GM19438 (cell line): ENCODE results near the gene RASD2.

Experiments
- ATAC-seq: cut with Tn5 transposase; IDR thresholded peaks from one replicate; pipeline ENCODE4 v1.9.1; 2021; ENCODE audit warnings: low read depth; ENCODE audit not compliant: unreplicated experiment

Gene RASD2

DNA sequence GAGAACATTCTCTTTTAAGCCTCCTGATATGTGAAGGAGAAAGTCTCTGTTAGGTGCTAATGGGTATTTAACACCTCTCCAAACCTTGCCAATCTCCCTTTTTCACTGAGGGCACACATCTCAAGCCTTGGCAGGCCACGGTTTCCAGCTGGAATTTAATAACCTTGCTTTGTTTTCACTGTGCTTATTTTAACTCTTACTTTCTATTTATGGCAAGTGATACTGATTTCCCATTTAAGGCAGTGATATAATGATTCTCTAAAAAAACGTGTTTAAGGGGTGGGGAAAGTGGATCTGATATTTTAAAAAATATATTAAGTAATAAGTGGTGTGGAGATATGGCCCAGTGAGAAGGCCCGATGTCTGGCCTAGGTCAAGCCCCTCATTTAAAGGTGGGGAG, 1.1 kb upstream of the RASD2 start:
- no peak for ATAC-seq

DNA sequence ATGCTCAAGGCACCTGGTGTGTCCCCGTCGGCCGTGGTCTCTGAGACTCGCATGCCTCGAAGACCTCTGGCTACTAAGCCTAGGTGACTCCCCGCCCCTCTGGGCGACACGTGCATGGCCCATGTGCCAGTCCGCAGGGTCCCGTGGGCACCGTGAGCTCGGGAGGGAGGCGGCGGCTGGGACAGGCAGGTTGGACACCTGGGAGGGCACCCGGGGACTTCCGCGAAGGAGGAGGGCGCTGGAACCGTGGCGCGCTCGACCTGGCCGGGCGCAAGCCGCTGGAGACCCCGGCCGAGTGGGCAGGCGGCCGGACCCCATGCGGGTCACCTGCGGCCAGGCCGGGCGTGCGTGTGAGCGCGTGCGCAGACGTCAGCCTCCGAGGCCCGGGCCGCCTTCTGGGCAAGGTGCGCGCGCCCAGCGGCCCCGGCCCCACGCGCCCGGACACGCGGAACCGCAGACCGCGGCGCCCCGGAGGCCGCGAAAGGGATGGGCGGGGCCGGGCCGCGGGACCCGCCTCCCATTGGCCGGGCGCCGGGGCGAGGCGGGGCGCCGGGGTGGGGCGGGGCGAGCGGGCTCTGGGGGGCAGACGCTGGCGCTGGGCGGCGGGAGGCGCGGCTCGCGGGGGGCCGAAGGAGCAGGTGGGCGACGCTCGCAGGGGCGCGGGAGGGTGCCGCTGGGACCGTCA, 579 bp upstream of the RASD2 start:
- no peak for ATAC-seq

DNA sequence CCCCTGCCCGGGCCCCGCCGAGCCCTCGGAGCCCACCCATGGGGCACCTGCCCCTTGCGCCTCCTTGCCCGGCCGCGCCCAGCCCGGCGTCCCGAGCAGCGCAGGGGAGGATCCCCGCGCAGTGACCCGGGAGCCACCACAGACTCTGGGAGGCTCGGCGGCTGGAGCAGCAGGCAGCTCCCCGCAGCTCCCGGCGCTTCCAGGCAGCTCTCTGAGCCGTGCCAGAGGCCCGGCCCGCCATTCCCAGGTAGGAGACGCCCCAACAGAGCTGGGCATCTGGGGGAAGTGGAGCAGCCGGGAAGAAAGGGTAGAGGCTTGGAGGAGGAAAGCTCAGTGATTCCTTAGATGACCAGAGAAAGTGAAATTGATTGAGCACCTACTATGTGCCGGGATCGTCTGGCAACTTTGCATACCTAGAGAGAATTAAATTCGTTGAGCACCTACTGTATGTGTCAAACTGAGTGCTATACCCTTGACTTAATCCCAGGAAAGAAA, 670 bp downstream of the RASD2 start:
- ATAC-seq = no peak

DNA sequence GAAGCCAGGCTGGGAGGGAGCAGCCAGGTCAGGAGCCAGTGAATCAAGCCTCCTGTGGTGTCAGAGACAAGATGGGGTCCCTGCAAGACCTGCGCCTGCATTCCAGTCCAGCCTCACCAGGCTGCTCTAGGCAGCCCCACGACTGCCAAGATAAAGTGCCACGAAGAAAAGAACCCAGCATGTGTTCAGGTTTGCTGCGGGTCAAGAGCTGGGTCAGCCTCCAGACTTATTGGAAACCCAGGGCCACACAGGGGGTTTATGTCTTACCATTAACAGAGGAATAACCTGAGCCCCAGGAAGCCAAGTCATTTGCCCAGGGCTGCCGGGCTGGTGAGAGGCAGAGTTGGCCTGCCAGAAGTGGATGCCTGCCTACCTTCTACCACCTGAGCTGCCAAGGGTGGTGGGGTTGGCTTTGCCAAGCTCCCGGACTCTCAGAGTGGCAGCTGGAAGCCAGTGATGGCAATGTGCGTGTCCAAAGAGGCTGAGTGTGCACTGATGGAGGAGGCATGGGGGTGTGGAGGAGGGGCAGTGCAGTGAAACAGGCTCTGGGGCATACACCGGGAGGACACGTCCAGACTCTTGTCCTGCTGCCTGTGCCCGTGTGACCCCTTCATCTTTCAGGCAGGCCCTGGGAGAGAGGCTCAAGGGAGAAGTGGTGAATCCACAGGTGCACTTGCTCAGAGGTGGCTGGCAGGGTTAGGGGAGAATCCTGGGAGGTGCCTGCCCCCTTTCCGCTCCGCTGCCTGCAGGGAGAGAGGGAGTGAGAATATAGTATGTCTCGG, 1.7 kb downstream of the RASD2 start:
- ATAC-seq = no peak

DNA sequence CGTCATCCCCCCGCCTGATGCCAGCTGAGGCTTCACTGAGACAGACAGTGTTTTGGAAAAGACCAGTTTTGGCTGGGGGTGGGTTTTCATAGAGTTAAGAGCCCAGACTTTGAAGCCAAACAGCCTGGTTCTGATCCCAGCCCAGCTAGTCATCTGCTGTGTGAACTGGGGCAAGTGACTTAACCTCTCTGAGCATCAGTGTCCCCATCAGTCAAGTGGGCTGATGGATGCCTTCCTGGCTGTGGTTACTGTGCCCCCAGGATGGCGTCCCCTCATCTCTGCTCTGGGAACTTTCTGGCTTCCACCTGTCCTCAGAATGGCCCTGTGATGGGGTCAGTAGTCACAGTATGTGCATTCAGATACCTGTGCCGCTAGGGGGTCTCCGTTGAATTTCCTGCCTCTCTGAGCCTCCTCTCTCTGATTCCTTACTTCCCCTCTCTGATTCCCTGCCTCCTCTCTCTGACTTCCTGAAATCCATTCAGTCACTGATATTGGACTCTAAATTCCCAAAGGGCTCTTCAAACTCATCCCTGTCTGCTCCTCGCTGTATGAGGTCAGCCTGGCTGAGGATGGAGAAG, 2.4 kb downstream of the RASD2 start:
- no peak for ATAC-seq

DNA sequence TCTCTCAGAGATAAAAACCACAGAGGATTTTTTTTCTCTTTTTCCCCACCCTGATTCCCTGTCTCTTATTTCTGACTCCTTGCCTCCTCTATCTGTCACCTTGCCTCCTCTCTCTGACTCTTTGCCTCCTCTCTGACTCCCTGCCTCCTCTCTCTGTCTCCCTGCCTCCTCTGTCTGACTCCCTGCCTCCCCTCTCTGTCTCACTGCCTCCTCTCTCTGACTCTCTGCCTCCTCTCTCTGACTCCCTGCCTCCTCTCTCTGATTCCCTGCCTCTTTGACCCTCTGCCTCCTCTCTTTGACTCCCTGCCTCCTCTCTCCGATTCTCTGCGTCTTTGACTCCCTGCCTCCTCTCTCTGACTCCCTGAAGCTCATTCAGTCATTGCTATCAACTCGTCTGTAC, 3.1 kb downstream of the RASD2 start:
- ATAC-seq = no peak

DNA sequence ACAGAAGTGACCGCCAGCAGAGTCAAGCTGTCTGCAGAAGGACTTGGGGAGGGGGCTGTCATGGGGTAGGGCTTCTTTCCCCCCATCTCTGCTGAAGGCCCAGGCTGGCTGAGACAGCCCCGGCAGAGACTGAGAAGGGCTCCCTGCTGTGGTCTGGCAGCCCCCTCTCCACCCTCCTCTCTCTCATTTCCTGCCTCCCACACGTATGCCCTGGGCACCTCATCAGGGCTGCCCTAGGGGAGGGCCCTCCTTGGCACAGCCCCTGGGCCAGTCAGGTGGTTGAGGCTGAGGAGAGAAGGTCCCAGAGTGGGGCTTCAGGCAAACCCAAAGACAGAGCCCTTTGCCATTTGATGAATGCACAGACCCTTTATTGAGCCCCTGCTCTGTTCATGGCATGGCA, 3.6 kb downstream of the RASD2 start:
- ATAC-seq = no peak

DNA sequence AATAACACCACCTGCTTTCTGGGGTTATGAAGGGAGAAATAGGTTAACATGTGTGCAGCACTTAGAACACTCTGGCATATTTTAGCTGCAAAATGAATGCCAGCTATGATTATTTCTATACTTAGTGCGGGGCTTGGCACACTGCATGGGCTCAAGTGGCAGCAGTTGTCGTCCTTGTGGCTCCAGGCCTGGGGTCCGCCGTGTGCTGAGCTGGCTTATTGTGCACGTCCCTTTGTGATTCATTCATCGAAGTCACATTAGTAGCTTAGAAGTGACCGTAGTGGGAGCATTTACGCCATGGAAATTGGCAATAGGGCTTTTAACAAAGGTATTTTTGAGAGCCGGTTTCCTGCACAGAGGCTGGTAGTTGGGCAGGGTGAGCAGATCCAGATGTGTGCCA, 4.2 kb downstream of the RASD2 start:
- ATAC-seq = no peak

DNA sequence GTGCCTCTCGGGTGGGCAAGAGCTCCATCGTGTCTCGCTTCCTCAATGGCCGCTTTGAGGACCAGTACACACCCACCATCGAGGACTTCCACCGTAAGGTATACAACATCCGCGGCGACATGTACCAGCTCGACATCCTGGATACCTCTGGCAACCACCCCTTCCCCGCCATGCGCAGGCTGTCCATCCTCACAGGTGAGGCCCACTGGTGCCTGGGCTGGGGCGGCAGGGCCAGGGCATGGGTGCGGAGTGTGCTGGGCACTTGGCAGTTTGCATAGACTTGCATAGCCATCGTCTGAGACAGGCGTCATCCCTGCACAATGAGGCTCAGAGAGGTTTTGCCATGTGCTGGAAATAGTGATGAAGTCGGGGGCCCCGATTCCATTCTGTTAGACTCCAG, 6.3 kb downstream of the RASD2 start:
- ATAC-seq = no peak

DNA sequence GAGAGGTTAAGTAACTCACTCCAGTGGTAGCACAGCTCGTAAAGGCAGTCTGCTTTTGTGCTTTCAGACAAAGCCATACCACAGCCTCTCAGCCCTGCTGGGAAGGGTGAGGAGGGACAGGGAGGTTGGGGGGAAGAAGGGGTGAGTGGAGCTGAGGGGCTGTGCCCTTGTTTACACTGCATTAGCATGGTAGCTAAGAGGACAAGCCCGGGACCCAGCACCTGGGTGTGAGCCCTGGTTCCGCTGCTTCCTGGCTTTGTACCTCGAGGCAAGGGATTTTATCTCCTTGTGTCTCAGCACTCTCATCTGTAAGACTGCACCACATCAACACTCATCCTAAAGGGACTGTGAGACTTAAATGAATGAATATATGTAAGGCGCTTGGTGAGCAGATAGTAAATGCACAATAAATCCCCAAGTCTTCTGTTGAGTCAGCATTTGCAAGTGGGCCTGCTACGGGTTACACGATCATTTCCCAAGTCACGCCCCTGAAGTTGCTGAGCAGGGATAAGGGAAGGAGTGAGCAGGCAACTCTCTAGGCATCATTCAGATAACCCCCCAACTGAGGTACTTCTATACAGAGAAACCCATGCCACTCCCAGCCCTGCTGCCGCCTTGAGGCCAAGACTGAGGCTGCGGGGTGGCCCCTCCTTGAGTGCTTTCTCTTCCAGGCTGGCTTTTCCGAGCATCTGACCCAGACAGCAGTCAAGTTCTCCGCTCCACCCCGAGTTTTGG, 7.5 kb downstream of the RASD2 start:
- ATAC-seq = no peak

DNA sequence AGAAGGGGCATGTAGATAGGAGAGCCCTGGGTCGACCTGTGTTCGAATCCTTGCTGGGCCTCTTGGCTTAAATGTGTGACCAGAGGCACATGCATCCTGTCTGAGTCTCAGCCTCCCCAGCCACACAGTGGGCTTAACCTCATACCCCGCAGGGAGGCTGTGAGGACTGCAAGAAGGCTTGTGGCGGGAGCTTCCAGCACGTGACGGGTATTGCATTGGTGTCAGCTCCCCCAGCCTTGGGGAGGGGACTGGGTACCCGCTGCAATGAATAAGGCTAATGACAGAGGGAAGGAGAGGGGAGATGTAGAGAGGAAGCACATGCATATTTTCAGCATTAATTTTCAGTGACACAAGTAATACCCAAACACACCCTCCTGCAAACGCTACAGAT, 8.1 kb downstream of the RASD2 start:
- ATAC-seq = no peak

DNA sequence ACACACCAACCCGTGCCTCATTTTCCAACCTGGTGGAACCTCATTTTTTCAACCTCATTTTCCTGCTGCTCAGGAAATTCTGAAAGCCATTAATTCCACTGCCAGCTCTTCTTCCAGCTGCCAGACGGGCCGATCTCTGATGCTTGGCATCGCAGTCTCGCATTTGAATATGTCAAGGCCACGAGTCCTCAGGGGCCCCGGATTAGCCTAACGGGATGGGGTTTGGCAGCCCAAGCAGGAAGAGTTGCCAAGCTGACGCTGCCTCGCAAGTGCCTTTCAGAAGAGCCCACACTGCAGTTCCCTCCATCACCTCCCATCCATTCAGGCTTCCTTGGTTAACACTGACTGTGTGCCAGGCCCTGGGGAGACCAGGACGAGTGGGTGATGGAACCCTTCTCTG, 8.7 kb downstream of the RASD2 start:
- ATAC-seq = no peak

DNA sequence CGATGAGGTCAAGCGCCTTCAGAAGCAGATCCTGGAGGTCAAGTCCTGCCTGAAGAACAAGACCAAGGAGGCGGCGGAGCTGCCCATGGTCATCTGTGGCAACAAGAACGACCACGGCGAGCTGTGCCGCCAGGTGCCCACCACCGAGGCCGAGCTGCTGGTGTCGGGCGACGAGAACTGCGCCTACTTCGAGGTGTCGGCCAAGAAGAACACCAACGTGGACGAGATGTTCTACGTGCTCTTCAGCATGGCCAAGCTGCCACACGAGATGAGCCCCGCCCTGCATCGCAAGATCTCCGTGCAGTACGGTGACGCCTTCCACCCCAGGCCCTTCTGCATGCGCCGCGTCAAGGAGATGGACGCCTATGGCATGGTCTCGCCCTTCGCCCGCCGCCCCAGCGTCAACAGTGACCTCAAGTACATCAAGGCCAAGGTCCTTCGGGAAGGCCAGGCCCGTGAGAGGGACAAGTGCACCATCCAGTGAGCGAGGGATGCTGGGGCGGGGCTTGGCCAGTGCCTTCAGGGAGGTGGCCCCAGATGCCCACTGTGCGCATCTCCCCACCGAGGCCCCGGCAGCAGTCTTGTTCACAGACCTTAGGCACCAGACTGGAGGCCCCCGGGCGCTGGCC, 11.0 kb downstream of the RASD2 start:
- no peak for ATAC-seq

DNA sequence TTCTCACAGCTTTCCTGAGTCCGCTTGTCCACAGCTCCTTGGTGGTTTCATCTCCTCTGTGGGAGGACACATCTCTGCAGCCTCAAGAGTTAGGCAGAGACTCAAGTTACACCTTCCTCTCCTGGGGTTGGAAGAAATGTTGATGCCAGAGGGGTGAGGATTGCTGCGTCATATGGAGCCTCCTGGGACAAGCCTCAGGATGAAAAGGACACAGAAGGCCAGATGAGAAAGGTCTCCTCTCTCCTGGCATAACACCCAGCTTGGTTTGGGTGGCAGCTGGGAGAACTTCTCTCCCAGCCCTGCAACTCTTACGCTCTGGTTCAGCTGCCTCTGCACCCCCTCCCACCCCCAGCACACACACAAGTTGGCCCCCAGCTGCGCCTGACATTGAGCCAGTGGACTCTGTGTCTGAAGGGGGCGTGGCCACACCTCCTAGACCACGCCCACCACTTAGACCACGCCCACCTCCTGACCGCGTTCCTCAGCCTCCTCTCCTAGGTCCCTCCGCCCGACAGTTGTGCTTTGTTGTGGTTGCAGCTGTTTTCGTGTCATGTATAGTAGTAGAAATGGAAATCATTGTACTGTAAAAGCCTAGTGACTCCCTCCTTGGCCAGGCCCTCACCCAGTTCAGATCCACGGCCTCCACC, 11.7 kb downstream of the RASD2 start:
- ATAC-seq = no peak

DNA sequence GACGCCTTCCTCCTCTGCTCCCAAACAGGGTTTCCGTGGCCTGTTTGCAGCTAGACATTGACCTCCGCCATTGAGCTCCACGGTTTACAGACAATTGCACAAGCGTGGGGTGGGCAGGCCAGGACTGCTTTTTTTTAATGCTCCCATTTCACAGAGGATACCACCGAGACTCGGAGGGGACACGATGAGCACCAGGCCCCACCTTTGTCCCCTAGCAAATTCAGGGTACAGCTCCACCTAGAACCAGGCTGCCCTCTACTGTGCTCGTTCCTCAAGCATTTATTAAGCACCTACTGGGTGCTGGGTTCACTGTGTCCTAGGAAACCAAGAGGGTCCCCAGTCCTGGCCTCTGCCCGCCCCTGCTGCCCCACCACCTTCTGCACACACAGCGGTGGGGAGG, 12.2 kb downstream of the RASD2 start:
- no peak for ATAC-seq

DNA sequence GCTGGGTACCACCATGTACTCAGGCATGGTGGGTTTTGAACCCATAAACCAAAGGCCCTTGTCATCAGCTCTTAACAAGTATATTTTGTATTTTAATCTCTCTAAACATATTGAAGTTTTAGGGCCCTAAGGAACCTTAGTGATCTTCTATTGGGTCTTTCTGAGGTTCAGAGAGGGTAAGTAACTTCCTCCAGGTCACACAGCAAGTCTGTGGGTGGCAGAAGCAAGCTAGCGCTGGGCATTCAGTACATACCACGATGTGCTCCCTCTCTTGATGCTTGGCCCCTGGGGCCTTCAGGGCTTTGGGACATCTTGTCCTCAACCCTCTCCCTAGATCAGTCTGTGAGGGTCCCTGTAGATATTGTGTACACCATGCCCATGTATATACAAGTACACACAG, 12.7 kb downstream of the RASD2 start:
- ATAC-seq = no peak

DNA sequence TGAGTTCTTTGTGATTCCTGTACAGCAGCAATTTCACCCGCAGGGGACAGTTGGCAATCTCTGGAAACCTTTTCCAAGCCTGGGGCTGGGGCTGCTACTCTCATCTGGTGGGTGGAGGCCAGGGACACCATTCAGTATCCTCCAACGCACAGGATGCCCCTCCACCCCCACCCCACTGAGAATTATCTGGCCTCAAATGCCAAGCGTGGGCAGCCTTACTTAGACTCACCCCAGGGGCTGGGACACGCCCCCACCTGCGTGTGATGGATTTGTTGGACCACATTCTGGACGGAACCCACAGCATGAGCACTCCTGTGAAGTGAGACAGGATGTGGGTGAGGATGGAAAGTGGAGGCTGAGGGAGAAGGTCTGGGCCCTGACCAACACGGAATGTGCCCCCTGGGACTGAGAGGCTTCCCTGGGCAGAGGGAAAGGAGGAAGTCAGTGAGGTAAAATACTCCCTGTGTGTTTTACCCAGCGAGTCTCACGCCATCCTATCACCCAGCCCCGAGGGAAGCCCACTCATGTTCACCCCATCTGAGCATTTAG, 13.7 kb downstream of the RASD2 start:
- no peak for ATAC-seq

DNA sequence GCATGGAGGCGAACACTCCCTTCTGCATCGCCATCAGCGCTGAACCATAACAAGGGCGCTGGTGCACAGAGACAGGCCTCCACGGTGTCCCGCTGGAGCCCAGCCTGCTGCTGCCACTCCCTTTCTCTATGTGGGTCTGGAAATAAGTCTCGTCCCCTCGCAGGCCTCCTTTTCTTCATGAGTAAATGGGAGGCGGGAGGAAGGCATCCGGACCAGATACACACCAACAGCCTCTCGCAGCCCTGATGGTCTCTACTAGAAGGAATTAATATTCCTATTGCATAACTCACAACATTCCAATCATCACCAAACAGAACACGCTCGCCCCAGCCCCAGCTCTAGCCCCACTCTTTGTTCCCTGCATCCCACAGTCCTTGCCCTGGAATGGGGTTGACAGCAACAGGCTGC, 14.9 kb downstream of the RASD2 start:
- ATAC-seq = no peak

DNA sequence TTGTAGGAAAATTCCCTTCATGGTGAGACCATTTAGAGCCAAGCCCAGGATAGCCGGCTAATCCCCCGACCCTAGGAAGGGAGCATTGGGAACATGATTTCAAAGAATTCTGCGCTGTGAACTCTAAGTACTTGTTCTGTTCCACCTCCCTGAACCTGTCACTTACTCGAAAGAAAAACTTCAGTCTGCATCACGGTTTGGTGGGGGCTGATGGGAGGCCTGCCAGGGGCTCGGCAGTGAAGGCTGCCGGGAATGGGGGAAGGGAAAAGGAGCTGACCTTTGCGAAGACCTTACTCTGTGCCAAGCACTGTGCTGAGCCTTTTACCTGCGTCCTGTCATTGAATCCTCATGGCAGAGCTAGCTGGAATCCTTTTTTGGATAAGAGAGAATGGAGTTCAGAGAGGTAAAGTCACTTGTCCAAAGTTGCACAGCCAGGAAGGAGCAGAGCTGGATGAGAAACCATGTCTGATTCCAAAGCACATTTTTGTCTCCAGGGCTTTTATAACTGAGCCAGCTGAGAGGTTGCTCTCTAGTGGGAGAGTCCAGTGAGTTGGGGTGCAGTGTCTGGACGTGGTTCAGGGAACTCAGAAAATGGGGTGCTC, 15.4 kb downstream of the RASD2 start:
- no peak for ATAC-seq

DNA sequence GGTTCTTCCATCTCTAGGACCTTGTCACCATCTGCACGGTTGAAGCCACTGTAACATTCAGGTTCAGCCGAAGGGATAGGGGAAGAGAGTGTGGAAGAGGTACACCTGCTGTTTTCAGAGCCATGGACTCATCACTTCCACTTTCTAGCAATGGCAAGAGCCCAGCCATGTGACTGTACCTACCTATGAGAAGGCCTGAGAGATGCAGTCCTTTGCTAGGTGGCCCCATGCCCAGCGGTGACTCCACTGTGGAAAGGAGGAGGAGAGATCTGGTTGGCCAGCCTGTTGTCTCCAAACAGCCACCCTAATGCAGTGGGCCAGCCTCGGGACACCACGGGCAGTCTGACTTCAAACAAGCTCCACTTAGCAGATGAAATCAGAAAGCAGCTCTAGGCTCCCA, 16.0 kb downstream of the RASD2 start:
- no peak for ATAC-seq
